Skeletal muscle satellite cell (primary cell): ENCODE results near the gene CLEC16A.

Experiments
- H3K27me3 ChIP-seq: 2 replicates; pipeline ENCODE4 v1.7.0; 2013; ENCODE audit warnings: low read length; ENCODE audit not compliant: control insufficient read depth, insufficient read depth
- H3K36me3 ChIP-seq: 2 replicates; pipeline ENCODE4 v1.7.0; 2013; ENCODE audit warnings: mild to moderate bottlenecking, control low read depth, low read length; ENCODE audit not compliant: insufficient read depth
- H3K4me1 ChIP-seq: 2 replicates; pipeline ENCODE4 v1.7.0; 2013; ENCODE audit warnings: low read length; ENCODE audit not compliant: control insufficient read depth, insufficient read depth
- H3K4me2 ChIP-seq: 2 replicates; pipeline ENCODE4 v1.7.0; 2013; ENCODE audit warnings: mild to moderate bottlenecking, low read length
- H3K4me3 ChIP-seq: 2 replicates; pipeline ENCODE4 v1.7.0; 2013; ENCODE audit warnings: low read length
- H3K9ac ChIP-seq: 2 replicates; pipeline ENCODE4 v1.7.0; 2013; ENCODE audit warnings: mild to moderate bottlenecking, low read depth, low read length, moderate library complexity
- H3K9me3 ChIP-seq: replicated peaks from 2 replicates; pipeline ENCODE4 v1.7.0; 2013; ENCODE audit warnings: mild to moderate bottlenecking, control low read depth, low read length

The CLEC16A gene

DNA sequence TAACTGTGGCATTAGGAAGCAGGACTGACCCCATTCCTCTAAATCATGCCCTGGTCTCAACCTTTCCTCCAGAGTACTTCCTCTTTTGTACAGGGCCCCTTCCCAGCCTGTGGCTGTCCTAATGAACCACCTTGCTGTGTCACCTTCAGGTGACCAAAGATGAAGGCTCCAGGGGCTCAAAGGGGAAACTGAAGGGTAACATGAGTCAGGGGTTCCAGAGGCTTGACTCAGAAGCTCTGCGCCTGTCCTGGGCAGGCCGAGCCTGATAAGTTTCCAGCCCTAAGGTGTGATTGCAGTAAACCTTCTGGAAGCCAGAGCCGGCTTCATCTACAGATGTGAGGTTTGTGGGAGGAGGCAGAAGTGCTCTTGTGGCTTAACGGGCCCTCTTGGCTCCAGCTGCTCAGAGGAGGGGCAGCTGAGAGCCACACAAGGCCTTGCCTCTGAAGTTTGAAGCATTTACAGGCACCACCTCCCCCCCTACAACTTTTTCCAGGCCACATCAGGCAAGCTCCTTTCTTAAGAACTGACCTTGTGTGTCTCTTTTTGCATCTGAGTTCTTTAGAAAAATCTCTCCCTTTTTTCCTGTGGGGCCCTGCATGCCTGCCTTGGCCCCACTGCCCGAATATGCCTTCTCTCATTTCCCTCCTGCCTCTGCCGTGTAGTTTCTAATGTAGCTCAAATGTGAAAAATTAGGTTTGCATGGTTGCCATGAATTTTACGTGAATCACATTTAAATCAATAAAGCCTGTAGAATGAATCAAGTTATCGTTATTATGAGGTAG, 149.9 kb downstream of the CLEC16A start:
- no peak overlapping the region for H3K9ac ChIP-seq
- H3K4me1 ChIP-seq: peaks cover 11% of the 10 kb centered on the region
- peaks cover 7% of the 10 kb centered on the region for H3K36me3 ChIP-seq
- H3K4me3 ChIP-seq: no peak overlapping the region
- no peaks in the 10 kb centered on the region for H3K9me3 ChIP-seq
- H3K27me3 ChIP-seq: no peaks in the 10 kb centered on the region
- H3K4me2 ChIP-seq: no peak overlapping the region

DNA sequence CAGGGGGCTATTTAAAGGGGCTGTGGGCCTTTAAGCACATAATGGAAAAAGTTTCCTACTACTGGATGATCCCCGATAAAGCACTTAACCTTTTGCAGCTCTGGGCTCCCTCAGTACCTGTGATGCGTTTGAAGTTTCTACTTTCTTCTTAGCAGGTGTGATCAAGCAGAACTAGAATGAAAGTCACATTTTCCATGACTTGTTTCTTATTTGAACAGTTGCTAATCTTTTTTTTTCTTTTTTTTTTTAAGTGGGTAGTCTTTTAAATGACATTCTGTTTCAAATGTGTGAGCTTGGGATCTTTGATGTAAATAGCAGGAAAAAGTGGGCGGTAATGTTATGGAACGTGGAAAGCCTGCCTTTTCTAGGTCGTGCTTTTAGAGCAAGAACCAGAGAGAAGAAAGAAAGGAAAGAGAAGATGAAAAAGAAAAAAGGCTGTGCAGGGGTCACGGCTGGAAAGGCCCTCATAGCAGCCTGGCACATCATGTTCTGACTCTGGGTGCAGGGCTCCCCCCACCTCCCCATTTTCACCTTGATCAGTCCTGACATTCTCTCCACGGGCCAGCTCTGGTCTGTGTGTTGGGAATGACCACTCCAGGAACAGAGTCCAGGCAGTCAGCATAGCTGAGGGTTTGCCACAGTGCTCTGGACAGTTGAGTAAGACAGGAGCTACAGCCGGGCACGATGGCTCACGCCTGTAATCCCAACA, 150.6 kb downstream of the CLEC16A start:
- Histone ChIP-seq H3K4me1 (peaks cover 16% of the 10 kb centered on the region), H3K36me3 (peaks cover 7% of the 10 kb centered on the region), H3K4me2 (no peak overlapping the region), H3K9ac (no peak overlapping the region), H3K27me3 (no peaks in the 10 kb centered on the region), H3K9me3 (no peaks in the 10 kb centered on the region), H3K4me3 (no peak overlapping the region)

DNA sequence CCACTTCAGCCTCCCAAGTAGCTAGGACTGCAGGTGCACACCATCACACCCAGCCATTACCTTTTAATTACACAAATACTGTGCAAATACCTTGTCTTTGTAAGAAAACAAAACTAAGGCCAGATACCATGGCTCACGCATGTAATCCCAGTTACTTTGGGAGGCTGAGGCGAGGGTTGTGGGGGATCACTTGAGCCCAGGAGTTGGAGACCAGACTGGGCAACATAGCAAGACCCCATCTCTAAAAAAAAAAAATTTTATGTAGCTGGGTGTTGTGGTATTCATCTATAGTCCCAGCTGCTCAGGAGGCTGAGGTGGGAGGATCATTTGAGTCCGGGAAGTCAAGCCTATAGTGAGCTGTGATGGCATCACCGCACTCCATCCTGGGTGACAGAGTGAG, 151.6 kb downstream of the CLEC16A start:
- H3K9ac ChIP-seq: no peak overlapping the region
- H3K27me3 ChIP-seq: no peaks in the 10 kb centered on the region
- H3K9me3 ChIP-seq: no peaks in the 10 kb centered on the region
- peaks cover 7% of the 10 kb centered on the region for H3K36me3 ChIP-seq
- H3K4me2 ChIP-seq: no peak overlapping the region
- no peak overlapping the region for H3K4me3 ChIP-seq
- peaks cover 25% of the 10 kb centered on the region for H3K4me1 ChIP-seq

DNA sequence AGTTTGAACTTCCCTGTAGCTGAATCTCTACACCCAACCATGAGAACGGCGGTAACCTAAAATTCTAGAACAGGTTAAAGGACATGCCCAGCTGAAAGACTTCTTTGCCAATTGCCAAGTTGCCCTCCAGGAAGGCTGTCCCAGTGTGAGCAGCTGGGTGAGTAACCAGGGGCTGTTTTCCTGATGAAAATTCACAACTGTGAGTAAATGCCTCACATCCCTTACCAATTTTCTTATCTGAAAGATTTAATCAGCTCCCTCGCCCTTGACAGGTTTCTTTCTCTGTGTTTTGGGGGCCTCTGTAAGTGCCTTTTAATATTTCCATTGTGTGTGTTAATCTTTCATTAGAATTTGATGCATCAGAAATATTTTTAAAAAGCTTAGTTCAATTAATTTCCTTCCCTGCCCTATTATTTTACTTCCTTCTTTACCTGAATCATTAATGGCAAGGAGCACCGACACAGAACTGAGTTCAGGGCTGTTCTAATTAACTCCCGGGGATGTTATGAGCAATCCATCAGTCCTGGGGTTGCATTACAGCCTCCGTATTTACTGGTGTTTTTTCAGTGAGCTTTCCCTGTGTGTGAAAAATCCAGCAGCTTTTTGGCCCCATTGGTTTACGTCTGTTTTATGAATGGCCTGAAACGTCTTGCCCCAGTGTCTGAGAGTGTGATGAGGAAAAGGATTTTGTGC, 152.9 kb downstream of the CLEC16A start:
- Histone ChIP-seq H3K9me3 (no peaks in the 10 kb centered on the region), H3K4me2 (no peak overlapping the region), H3K4me1 (peaks cover 25% of the 10 kb centered on the region), H3K9ac (no peak overlapping the region), H3K36me3 (peaks cover 4% of the 10 kb centered on the region), H3K4me3 (no peak overlapping the region), H3K27me3 (no peaks in the 10 kb centered on the region)

DNA sequence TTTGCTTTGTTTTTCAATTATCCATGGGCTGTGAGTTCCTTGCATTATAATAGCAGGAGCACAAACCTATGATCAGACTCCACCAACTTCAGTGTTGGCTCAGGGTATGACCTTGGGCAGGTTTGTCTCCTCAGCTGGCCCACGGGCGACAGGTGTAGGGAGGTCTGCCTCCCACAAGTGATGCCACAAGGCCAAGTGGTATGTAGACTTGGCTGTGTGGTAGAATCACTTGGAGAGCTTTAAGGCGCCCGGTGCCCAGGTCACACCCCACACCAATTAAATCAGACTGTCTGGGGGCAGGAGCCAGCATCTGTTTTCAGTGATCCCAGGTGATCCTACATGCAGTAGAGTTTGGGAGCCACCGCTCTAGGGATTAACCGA, 153.4 kb downstream of the CLEC16A start:
- no peaks in the 10 kb centered on the region for H3K9me3 ChIP-seq
- no peak overlapping the region for H3K9ac ChIP-seq
- no peaks in the 10 kb centered on the region for H3K27me3 ChIP-seq
- H3K4me1 ChIP-seq: peaks cover 25% of the 10 kb centered on the region
- no peak overlapping the region for H3K4me2 ChIP-seq
- no peaks in the 10 kb centered on the region for H3K36me3 ChIP-seq
- no peak overlapping the region for H3K4me3 ChIP-seq

DNA sequence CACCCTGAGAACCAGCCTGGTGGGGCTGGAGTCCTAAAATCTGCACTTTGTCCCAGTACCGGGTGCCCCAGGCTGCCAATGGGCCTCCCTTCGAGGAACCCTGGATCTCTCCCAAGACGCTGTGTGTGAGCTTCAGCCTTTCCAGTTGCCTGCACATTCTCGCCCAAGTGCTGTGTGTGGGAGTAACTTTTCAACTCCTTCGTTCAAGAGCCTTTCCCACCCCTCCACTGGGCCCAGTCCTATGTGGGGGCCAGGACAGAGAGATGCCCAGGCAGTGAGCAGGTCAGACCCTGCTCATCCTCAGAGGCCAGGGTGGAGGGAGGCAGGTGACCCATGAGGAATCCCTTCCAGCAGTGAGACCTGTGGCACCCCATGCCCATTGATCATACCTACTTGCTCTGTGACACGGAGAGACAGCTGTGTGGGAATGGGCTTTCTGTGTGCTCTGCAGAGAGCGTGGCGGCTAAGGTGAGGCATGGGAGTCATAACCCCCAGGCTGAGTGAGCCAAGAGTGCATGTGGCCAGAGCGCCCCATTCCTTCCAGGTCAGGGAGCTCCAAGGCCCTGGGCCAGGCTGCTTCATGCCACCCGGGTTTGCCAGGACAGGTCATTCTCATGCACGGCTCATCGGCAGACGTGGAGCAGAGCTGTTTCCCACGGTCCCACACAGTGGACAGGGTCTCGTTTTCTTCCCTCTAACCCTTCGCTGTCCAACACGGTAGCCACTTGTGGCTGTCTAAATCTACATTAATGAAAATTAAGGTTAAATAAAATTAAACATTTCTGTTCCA, 154.4 kb downstream of the CLEC16A start:
- H3K9me3 ChIP-seq: no peaks in the 10 kb centered on the region
- H3K36me3 ChIP-seq: no peaks in the 10 kb centered on the region
- H3K9ac ChIP-seq: no peak overlapping the region
- H3K4me3 ChIP-seq: no peak overlapping the region
- H3K4me2 ChIP-seq: no peak overlapping the region
- H3K4me1 ChIP-seq: peaks cover 24% of the 10 kb centered on the region
- no peaks in the 10 kb centered on the region for H3K27me3 ChIP-seq

DNA sequence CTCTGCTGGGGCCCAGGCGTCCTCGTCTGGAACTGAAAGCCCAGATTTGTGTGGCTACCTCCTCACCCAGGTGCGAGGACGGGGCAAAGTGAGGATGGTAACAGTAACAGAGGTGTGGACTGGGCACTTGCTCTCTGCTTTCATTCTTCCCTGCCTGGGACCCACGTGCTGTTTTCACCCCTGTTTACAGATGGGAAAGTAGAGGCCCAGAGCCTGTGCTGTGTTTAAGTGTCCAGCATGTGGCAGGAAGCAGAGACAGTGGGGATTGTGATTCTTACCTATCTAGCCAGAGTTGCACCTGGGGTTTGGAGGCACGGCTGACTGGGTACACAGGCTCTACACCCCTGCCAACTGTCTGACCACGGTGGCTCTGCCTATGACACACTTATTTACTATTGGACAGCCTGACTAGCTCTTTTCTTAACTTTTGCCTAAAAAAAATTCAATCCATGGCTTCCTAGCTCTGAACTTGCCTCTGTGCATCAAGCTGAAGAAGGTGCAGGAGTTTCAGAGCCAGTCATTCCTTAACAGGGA, 155.4 kb downstream of the CLEC16A start:
- peaks cover 23% of the 10 kb centered on the region for H3K4me1 ChIP-seq
- no peaks in the 10 kb centered on the region for H3K27me3 ChIP-seq
- H3K4me3 ChIP-seq: no peak overlapping the region
- H3K36me3 ChIP-seq: no peaks in the 10 kb centered on the region
- H3K9me3 ChIP-seq: no peaks in the 10 kb centered on the region
- peak overlapping the region; percentile 24 for H3K4me2 ChIP-seq
- peak overlapping the region; percentile 44 for H3K9ac ChIP-seq

DNA sequence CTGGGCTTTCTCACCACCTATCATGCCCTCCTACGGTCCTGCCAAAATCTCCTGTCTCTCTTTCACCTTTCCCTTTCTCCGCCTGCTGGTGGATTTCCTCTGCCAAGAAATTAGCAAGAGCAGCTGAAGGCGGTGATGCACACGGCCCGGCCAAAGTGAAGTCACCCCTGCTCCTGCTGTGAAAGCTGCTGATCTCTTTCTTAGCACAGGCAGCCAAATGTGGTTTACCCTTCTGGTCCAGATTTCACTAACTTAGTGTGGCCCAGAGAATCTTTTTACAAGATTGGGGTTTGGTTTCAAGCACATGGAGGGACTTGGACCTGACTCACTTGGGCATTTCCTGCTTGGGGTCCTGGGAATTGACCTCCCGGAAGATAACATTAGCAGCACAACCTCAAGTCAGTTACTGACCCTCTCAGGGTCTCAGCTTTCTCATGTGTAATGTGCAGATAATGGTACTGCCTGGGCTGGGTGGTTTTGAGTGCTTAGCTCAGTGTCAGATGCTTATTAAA, 155.9 kb downstream of the CLEC16A start:
- no peak overlapping the region for H3K4me3 ChIP-seq
- peak overlapping the region; percentile 50 for H3K9ac ChIP-seq
- no peaks in the 10 kb centered on the region for H3K9me3 ChIP-seq
- peak overlapping the region; percentile 24 for H3K4me2 ChIP-seq
- H3K36me3 ChIP-seq: no peaks in the 10 kb centered on the region
- H3K27me3 ChIP-seq: no peaks in the 10 kb centered on the region
- peaks cover 29% of the 10 kb centered on the region for H3K4me1 ChIP-seq

DNA sequence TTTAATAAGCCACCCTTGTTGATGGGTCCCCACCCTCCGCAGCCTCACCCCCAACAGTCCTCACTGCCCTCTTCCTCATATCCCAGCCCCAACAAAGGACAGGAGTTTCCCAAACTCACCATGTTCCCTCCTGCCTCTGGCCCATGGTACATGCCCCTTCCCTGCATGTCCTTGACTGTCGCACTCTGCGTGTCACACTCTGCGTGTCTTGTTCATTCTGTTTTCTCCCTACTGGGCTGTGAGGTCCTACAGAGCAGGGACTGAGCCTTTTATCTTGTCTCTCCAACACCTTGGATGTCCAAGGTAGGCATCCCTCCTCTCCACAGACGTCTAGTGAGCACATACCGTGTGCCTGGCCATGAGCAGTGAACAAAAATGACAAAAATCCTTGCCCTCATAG, 156.9 kb downstream of the CLEC16A start:
- H3K36me3 ChIP-seq: no peaks in the 10 kb centered on the region
- H3K9me3 ChIP-seq: no peaks in the 10 kb centered on the region
- H3K4me1 ChIP-seq: peaks cover 33% of the 10 kb centered on the region
- H3K4me3 ChIP-seq: no peak overlapping the region
- no peak overlapping the region for H3K9ac ChIP-seq
- no peak overlapping the region for H3K4me2 ChIP-seq
- H3K27me3 ChIP-seq: no peaks in the 10 kb centered on the region

DNA sequence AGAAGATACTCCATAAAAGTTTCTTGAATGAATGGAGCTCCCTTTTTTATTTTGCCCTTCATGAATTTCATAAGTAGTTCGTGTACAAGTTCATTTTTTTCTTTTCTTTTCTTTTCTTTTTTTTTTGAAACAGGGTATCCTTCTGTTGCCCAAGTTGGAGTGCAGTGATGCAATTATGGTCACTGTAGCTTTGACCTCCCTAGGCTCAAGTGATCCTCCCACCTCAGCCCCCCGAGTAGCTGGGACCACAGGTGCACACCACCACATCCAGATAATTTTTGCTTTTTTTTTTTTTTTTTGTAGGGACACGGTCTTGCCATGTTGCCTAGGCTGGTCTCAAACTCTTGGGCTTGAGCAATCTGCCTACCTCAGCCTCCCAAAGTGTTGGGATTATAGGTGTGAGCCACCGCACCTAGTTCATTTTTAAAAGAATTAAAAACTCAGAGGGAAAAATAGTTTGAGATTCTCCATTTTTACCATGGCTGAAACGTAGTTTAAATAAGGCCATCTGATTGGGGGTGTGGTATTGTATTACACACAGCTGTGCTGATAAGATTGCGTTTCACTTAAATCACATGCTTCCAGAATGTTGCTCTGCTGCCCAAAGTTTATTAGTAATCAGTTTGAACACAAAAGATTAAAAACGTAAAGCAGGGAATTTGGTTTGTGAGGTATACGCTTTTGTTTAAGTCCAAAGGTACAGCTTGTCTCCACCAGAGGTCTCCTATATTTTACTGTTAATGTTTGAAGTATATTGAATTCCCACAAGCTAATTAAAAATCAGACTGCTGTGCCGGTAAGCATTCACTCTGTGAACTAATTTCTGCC, 157.5 kb downstream of the CLEC16A start:
- no peaks in the 10 kb centered on the region for H3K36me3 ChIP-seq
- H3K4me3 ChIP-seq: no peak overlapping the region
- H3K9me3 ChIP-seq: no peaks in the 10 kb centered on the region
- no peak overlapping the region for H3K9ac ChIP-seq
- H3K4me1 ChIP-seq: peaks cover 33% of the 10 kb centered on the region
- no peak overlapping the region for H3K4me2 ChIP-seq
- no peaks in the 10 kb centered on the region for H3K27me3 ChIP-seq
